HG02884 (cell line): ENCODE data around the gene NDUFA12.
"Not testable (repeated sequence)": the region's sequence is repeated elsewhere in the genome, so short reads cannot be mapped to it uniquely, and the experiment has no call there.

Experiments used
- ATAC-seq: cut with Tn5 transposase; IDR thresholded peaks from one replicate; pipeline ENCODE4 v1.9.1; 2021; ENCODE audit warnings: mild to moderate bottlenecking, moderate library complexity; ENCODE audit not compliant: unreplicated experiment

Gene NDUFA12

GRCh38 chr12:95003213-95003920 is at the start of gene NDUFA12:
TSS of gene NDUFA12 (minus strand) at chr12:95003697. CDS start at chr12:95003680, 17 bp downstream.
- peak; percentile 95 for ATAC-seq

DNA sequence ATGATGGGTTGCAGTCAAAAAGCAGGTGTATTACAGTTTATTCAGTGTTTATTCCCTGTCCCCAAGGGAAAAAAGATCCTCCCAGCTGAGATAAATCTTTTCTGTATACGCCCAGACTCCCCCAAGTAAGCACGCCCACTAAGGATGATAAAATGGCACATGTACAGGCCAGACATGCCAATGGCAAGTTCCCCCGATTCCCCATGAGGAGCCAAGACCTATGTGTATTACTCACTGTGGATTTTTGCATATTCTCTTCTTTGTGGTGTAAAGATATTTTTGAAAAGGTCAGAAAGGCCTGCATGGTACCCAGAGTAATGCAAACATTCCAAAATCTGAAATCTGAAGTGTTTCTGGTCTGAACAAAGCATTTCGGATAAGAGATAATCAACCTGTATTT is 47.7 kb upstream of the NDUFA12 start:
- no peak for ATAC-seq

GRCh38 chr12:95037906-95038305 is 34.4 kb upstream of the NDUFA12 start:
- ATAC-seq, result no peak

- no peak for ATAC-seq
These were observed 31.3 kb upstream of the NDUFA12 start for GRCh38 chr12:95034750-95035149.

GRCh38 chr12:95022477-95022876 is 19.0 kb upstream of the NDUFA12 start:
- no peak for ATAC-seq

- ATAC-seq, result no peak
These were observed 14.0 kb upstream of the NDUFA12 start for GRCh38 chr12:95017482-95017881.

GRCh38 chr12:95016120-95016519 is 12.6 kb upstream of the NDUFA12 start:
- ATAC-seq, result no peak

DNA sequence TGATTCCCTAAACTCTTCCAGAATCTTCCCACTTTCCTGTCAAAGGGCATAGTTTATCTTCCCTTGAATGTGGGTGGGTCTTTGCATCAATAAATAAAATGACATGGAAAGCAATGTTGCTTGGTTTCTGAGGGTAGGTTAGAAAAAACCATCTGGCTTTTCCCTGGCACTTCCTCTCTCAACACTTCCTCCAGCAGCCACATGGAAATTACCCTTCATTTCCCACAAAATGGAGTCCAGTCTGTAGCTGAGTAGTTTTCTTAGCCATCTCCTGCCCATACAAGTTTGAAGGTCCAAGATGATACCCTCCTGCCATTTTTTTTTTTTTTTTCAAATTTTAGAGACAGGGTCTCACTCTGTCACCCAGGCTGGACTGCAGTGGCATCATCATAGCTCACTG is 11.1 kb upstream of the NDUFA12 start:
- no peak for ATAC-seq

GRCh38 chr12:95006206-95006605 is 2.7 kb upstream of the NDUFA12 start:
- ATAC-seq, result no peak

DNA sequence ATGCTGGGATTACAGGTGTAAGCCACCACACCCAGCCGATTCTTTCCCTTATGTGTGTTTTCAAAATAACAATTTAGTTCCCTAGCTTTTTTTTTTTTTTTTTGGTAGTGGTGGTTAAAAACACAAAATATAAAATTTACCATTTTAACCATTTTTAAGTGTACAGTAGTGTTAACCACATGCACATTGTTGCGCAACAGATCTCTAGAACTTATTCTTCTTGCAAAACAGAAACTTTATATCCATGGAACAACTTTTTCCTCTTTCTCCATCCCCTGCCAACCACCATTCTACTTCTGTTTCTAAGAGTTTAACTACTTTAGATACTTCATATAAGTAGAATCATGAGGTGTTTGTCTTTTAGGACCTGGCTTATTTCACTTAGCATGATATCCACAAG is 1.1 kb upstream of the NDUFA12 start:
- no peak for ATAC-seq

DNA sequence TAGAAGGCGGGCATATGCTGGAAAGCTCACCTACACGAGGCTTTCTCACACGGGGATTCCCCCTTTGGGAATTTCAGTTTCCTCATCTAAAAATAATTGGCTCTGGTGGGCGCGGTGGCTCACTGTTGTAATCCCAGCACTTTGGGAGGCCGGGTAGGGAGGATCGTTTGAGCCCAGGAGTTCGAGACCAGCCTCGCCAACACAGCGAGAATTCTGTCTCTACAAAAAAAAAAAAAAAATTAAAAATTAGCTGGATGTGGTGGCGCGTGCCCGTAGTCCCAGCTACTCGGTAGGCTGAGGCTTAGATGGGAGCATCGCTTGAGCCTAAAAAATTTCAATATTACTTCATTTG is 400 bp upstream of the NDUFA12 start:
- ATAC-seq, result peak; percentile 1

GRCh38 chr12:95002754-95003153 is 743 bp downstream of the NDUFA12 start:
- ATAC-seq, result no peak

- no peak for ATAC-seq
These were observed 5.2 kb downstream of the NDUFA12 start for GRCh38 chr12:94998326-94998725.

GRCh38 chr12:94997726-94998125 is 5.8 kb downstream of the NDUFA12 start:
- no peak for ATAC-seq

- ATAC-seq, result no peak
These were observed 6.4 kb downstream of the NDUFA12 start for GRCh38 chr12:94997061-94997460.

- ATAC-seq, result no peak
These were observed 9.2 kb downstream of the NDUFA12 start for GRCh38 chr12:94994312-94994711.

DNA sequence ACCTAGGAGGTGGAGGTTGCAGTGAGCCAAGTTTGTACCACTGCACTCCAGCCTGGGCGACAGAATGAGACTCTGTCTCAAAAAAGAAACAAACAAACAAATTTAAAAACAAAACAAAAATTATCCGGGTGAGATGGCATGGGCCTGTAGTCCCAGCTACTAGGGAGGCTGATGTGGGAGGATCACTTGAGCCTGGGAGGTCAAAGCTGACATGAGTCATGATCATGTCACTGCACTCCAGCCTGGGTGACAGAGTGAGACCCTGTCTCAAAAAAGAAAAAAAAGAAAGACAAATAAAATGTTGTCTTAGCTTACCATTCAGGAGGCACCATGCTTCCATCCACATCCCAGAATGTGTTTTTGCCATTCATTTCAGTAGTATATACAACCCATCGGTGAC is 9.6 kb downstream of the NDUFA12 start:
- not testable (repeated sequence) for ATAC-seq

DNA sequence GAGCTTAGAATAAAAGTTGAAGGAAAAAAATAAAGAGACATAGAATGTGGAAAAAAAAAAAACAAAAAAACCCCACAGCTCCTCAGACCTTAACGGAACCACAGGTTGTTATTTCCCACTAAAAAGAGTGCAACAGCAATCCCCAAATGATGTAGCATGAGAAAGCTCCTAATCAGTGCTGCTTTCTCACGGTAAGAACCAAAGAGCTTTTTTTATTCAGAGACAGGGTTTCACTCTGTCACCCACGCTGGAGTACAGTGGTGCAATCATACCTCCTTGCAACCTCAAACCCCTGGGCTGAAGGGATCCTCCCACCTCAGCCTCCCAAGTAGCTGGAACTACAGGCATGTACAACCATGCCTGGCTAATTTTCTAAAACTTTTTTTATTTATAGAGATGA is 13.3 kb downstream of the NDUFA12 start:
- ATAC-seq, result no peak

DNA sequence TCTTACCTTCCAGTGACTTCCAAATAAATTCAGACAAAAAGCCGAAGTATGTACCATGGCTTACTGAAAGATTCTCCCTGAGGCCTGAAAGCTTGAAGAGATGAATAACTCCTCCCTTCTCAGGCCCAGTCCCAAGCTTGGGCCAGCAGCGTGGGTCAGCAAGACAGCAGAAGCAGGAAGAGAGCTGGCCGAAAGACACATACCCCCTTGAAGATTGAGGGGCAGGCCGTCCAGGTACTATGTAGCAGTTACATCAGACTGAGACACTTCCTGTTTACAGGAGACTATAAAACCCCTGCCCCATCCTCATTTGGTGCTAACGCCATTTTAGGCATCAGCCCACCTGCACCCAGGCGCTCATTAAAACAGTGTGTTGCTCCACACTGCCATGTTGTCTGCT is 15.0 kb downstream of the NDUFA12 start:
- no peak for ATAC-seq

- no peak for ATAC-seq
These were observed 15.7 kb downstream of the NDUFA12 start for GRCh38 chr12:94987801-94988200.

- ATAC-seq, result no peak
These were observed 16.3 kb downstream of the NDUFA12 start for GRCh38 chr12:94987076-94987669.

DNA sequence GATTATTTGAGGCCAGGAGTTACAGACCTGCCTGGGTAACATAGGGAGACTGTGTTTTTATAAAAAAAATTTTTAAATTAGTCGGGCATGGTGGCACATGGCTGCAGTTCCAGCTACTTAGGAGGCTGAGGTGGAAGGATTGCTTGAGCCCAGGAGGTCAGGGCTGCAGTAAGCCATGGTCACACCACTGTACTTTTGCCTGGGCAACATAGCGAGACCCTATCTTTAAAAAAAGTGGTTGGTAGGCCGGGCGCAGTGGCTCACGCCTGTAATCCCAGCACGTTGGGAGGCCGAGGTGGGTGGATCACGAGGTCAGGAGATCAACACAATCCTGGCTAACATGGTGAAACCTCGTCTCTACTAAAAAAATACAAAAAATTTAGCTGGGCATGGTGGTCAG is 18.4 kb downstream of the NDUFA12 start:
- not testable (repeated sequence) for ATAC-seq

DNA sequence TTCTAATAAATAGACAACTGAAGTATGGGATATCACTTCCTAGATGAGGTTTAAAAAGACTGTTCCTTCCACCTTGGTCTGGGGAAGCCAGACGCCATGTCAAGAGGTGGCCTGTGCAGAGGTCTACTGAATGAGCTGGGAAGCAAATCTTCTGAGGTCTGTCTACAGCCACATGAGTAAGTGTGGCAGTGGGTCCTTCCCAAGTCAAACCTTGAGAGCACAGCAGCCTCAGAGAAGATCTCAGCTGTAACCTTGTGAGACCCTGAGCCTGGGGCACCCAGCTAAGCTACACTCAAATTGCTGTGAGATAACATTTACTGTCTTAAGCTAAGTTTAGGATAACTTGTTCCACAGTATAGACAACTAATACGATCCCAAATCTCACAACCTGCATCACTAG is 20.2 kb downstream of the NDUFA12 start:
- no peak for ATAC-seq
